Measurements from ENCODE around the gene WNT3A.
"Not testable (repeated sequence)": the region's sequence is repeated elsewhere in the genome, so short reads cannot be mapped to it uniquely, and the experiment has no call there.

The WNT3A gene
- 0 to 0.04 reads per million in 2 experiments for total RNA-seq

GRCh38 chr1:228006786-228007048 lies at the start of gene WNT3A:
TSS of gene WNT3A (plus strand) at chr1:228006998. CDS start at chr1:228007129, 131 bp downstream.
- no peak for DNase-seq (ENCODE audit: low read depth)

GRCh38 chr1:227958617-227959324 lies 48.0 kb upstream of the WNT3A start:
- no peak for DNase-seq (ENCODE audit: low read depth)

- no peak for DNase-seq (ENCODE audit: low read depth)
These were observed 47.4 kb upstream of the WNT3A start for GRCh38 chr1:227959325-227959860.

GRCh38 chr1:227961651-227962466 lies 44.9 kb upstream of the WNT3A start:
- DNase-seq (ENCODE audit: low read depth) = no peak

- DNase-seq (ENCODE audit: low read depth) = not testable (repeated sequence)
These were observed 40.1 kb upstream of the WNT3A start for GRCh38 chr1:227966733-227967132.

GRCh38 chr1:227967815-227968214 lies 39.0 kb upstream of the WNT3A start:
- DNase-seq (ENCODE audit: low read depth) = not testable (repeated sequence)

GRCh38 chr1:227970076-227970995 lies 36.5 kb upstream of the WNT3A start:
- not testable (repeated sequence) for DNase-seq (ENCODE audit: low read depth)

- not testable (repeated sequence) for DNase-seq (ENCODE audit: low read depth)
These were observed 35.6 kb upstream of the WNT3A start for GRCh38 chr1:227971216-227971615.

- not testable (repeated sequence) for DNase-seq (ENCODE audit: low read depth)
These were observed 35.0 kb upstream of the WNT3A start for GRCh38 chr1:227971643-227972282.

GRCh38 chr1:227972283-227972679 lies 34.5 kb upstream of the WNT3A start:
- DNase-seq (ENCODE audit: low read depth) = not testable (repeated sequence)

- DNase-seq (ENCODE audit: low read depth) = not testable (repeated sequence)
These were observed 33.9 kb upstream of the WNT3A start for GRCh38 chr1:227972843-227973374.

- DNase-seq (ENCODE audit: low read depth) = not testable (repeated sequence)
These were observed 33.0 kb upstream of the WNT3A start for GRCh38 chr1:227973724-227974288.

GRCh38 chr1:227975583-227976283 lies 31.1 kb upstream of the WNT3A start:
- DNase-seq (ENCODE audit: low read depth) = not testable (repeated sequence)

GRCh38 chr1:227987181-227987580 lies 19.6 kb upstream of the WNT3A start:
- DNase-seq (ENCODE audit: low read depth) = no peak

GRCh38 chr1:227994632-227995300 lies 12.0 kb upstream of the WNT3A start:
- DNase-seq (ENCODE audit: low read depth) = no peak

GRCh38 chr1:227996187-227996950 lies 10.4 kb upstream of the WNT3A start:
- no peak for DNase-seq (ENCODE audit: low read depth)

- no peak for DNase-seq (ENCODE audit: low read depth)
These were observed 8.3 kb upstream of the WNT3A start for GRCh38 chr1:227998374-227999055.
